ENCODE results near the gene KIN.

Gene KIN

GRCh38 chr10:7794251-7795026 lies 6.6 kb upstream of the KIN start:
- TF ChIP-seq CTCF (conservative IDR thresholded peaks at IDR 0.05; ENCODE audit: low read length), result no peak
- no peak for TF ChIP-seq EZH2phosphoT487 (IDR thresholded peaks at IDR 0.05; ENCODE audit: borderline replicate concordance)
- Histone ChIP-seq H3K36me3 (ENCODE audit: insufficient read depth, low read length) (peaks cover 23% of the 10 kb centered on the region), H3K79me2 (ENCODE audit: insufficient read depth, low read length) (peaks cover 77% of the 10 kb centered on the region), H3K4me1 (ENCODE audit: insufficient read depth, low read length, poor library complexity, severe bottlenecking) (peaks cover 41% of the 10 kb centered on the region), H4K20me1 (ENCODE audit: insufficient read depth, low read length, poor library complexity, severe bottlenecking) (peaks cover 73% of the 10 kb centered on the region), H3K4me3 (ENCODE audit: low read length, poor library complexity, severe bottlenecking) (no peak overlapping the region), H3F3A (ENCODE audit: low read depth) (no peaks in the 10 kb centered on the region), H3K9ac (ENCODE audit: low read depth, low read length, poor library complexity, severe bottlenecking) (no peak overlapping the region), H2AFZ (ENCODE audit: low read length) (no peak overlapping the region), H3K9me2 (replicated peaks; ENCODE audit: low read depth, low read length) (no peaks in the 10 kb centered on the region), H3K27me3 (ENCODE audit: insufficient read depth, low read length, poor library complexity, severe bottlenecking) (no peaks in the 10 kb centered on the region), H3K4me2 (ENCODE audit: low read depth, low read length, poor library complexity, severe bottlenecking) (peak overlapping the region; percentile 95), H3K9me3 (ENCODE audit: insufficient read depth, low read depth, low read length) (no peaks in the 10 kb centered on the region)

GRCh38 chr10:7792541-7792940 lies 4.7 kb upstream of the KIN start:
- H3K9ac ChIP-seq (ENCODE audit: low read depth, low read length, poor library complexity, severe bottlenecking), result no peak overlapping the region
- peaks cover 88% of the 10 kb centered on the region for H4K20me1 ChIP-seq (ENCODE audit: insufficient read depth, low read length, poor library complexity, severe bottlenecking)
- TF ChIP-seq EZH2phosphoT487 (IDR thresholded peaks at IDR 0.05; ENCODE audit: borderline replicate concordance) (no peak), CTCF (conservative IDR thresholded peaks at IDR 0.05; ENCODE audit: low read length) (no peak)
- no peak overlapping the region for H2AFZ ChIP-seq (ENCODE audit: low read length)
- peak overlapping the region; percentile 11 for H3K4me3 ChIP-seq (ENCODE audit: low read length, poor library complexity, severe bottlenecking)
- peak overlapping the region; percentile 95 for H3K4me2 ChIP-seq (ENCODE audit: low read depth, low read length, poor library complexity, severe bottlenecking)
- H3K36me3 ChIP-seq (ENCODE audit: insufficient read depth, low read length), result peaks cover 8% of the 10 kb centered on the region; the same call in 1 of the 2 replicates
- peaks cover 95% of the 10 kb centered on the region for H3K79me2 ChIP-seq (ENCODE audit: insufficient read depth, low read length)
- H3K9me3 ChIP-seq (ENCODE audit: insufficient read depth, low read depth, low read length), result no peaks in the 10 kb centered on the region
- H3K27me3 ChIP-seq (ENCODE audit: insufficient read depth, low read length, poor library complexity, severe bottlenecking), result no peaks in the 10 kb centered on the region
- no peaks in the 10 kb centered on the region for H3K9me2 ChIP-seq (replicated peaks; ENCODE audit: low read depth, low read length)
- H3K4me1 ChIP-seq (ENCODE audit: insufficient read depth, low read length, poor library complexity, severe bottlenecking), result peaks cover 48% of the 10 kb centered on the region
- no peaks in the 10 kb centered on the region for H3F3A ChIP-seq (ENCODE audit: low read depth)

- H3K4me1 ChIP-seq (ENCODE audit: insufficient read depth, low read length, poor library complexity, severe bottlenecking), result peaks cover 65% of the 10 kb centered on the region
- H2AFZ ChIP-seq (ENCODE audit: low read length), result no peak overlapping the region
- H3K79me2 ChIP-seq (ENCODE audit: insufficient read depth, low read length), result peaks cover 99% of the 10 kb centered on the region
- no peaks in the 10 kb centered on the region for H3F3A ChIP-seq (ENCODE audit: low read depth)
- H3K36me3 ChIP-seq (ENCODE audit: insufficient read depth, low read length), result no peaks in the 10 kb centered on the region
- H3K9me2 ChIP-seq (replicated peaks; ENCODE audit: low read depth, low read length), result no peaks in the 10 kb centered on the region
- H3K4me3 ChIP-seq (ENCODE audit: low read length, poor library complexity, severe bottlenecking), result peak overlapping the region; percentile 88
- no peaks in the 10 kb centered on the region for H3K27me3 ChIP-seq (ENCODE audit: insufficient read depth, low read length, poor library complexity, severe bottlenecking)
- peaks cover 88% of the 10 kb centered on the region for H4K20me1 ChIP-seq (ENCODE audit: insufficient read depth, low read length, poor library complexity, severe bottlenecking)
- H3K4me2 ChIP-seq (ENCODE audit: low read depth, low read length, poor library complexity, severe bottlenecking), result peak overlapping the region; percentile 95
- peak overlapping the region; percentile 92 for H3K9ac ChIP-seq (ENCODE audit: low read depth, low read length, poor library complexity, severe bottlenecking)
- no peak for TF ChIP-seq CTCF (conservative IDR thresholded peaks at IDR 0.05; ENCODE audit: low read length)
- H3K9me3 ChIP-seq (ENCODE audit: insufficient read depth, low read depth, low read length), result no peaks in the 10 kb centered on the region
Measured at GRCh38 chr10:7789390-7789789, 1.6 kb upstream of the KIN start.

Data from Loucy (cell line).